ENCODE measurements around the gene FAM184A. TPM values are rescaled to one million over a fixed set of nuclear protein-coding genes. Genes with fewer than 3 reads are reported as not detected.

The FAM184A gene
- total and polyA plus RNA-seq, 2 of the 8 experiments (the other 6 are each of a cell fraction or from before 2014, with no cell fraction given): 6.3 to 11.3 TPM

DNA sequence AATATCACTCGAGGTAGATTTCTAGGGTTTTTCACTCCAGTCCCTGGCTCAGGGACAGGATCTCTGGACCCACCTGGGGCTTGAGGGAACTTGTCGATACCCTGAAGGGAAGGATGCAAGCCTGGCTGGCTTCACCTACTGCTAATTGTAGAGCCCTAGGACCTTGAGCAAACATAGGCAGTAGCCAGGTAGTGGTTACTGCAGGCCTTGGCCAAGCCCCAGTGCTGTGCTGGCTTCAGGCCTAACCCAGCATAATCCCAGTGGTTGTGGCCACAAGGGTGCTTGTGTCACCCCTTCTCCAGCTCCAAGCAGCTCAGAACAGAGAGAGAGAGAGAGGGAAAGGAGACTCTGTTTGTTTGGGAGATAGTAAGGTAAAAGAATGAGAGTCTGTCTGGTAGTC, 137.7 kb downstream of the FAM184A start:
- no peak overlapping the region for H3K4ac ChIP-seq (replicated peaks; ENCODE audit: insufficient read length, low read depth, low read length)
- no peak overlapping the region for H2BK12ac ChIP-seq (ENCODE audit: low read depth, low read length)
- H4K91ac ChIP-seq (replicated peaks; ENCODE audit: insufficient read length, low read length): no peak overlapping the region
- no peaks in the 10 kb centered on the region for H4K20me1 ChIP-seq (replicated peaks in 1 of 2; ENCODE audit: control insufficient read depth in 1 of 2, insufficient read depth in 2 of 2, low read length in 2 of 2)
- H3K56ac ChIP-seq (replicated peaks; ENCODE audit: insufficient read length, low read depth, low read length): no peak overlapping the region
- H3K27me3 ChIP-seq (replicated peaks in 1 of 4; ENCODE audit: control insufficient read depth in 3 of 4, extremely low read depth in 1 of 4, insufficient read depth in 3 of 4, low read length in 3 of 4): no peaks in the 10 kb centered on the region
- no peak overlapping the region for H3K14ac ChIP-seq (ENCODE audit: insufficient read length)
- ChIA-PET POLR2A (ENCODE audit: partially characterized antibody) (no interaction called here), CTCF (ENCODE audit: partially characterized antibody) (interaction anchor here (0.7 kb wide), 1 partner anchor 189 kb away, joined by 3 read pairs; no protein-coding TSS in a partner anchor)
- 97% methylated on average over 2 of the region's 2 CpGs; no CpG with 5 or more reads in 1 of the 2 experiments for WGBS, 2 experiments (ENCODE audit: extremely low coverage in 1 of 2, insufficient coverage in 1 of 2, insufficient read length in 1 of 2, insufficient replicate concordance in 2 of 2, low coverage in 1 of 2, low lambda C conversion rate in 2 of 2, missing lambda C conversion rate in 1 of 2)
- no peaks in the 10 kb centered on the region; the same call in 1 of the 2 replicates for H3K79me1 ChIP-seq (ENCODE audit: low read depth, low read length)
- FAIRE-seq (no peak), DNase-seq (ENCODE audit: low read depth in 1 of 2, low spot score in 2 of 2) (no peak)
- H4K8ac ChIP-seq (ENCODE audit: extremely low read depth, insufficient read depth, low read length): no peak overlapping the region
- peaks cover 11 to 18% of the 10 kb centered on the region in 2 experiments for H3K9me3 ChIP-seq (ENCODE audit: insufficient read depth in 2 of 2, low read depth in 1 of 2, low read length in 1 of 2)
- H3K79me2 ChIP-seq (ENCODE audit: control insufficient read depth in 1 of 2, insufficient read depth in 2 of 2, low read length in 2 of 2): peaks cover 0 to 22% of the 10 kb centered on the region in 2 experiments; a peak in 2 of 4 replicates
- H3K18ac ChIP-seq (ENCODE audit: extremely low read depth, low read length): no peak overlapping the region
- H3K23me2 ChIP-seq (ENCODE audit: low read depth, low read length): no peaks in the 10 kb centered on the region
- no peak overlapping the region for H2BK20ac ChIP-seq (ENCODE audit: low read length)
- H2AK5ac ChIP-seq (ENCODE audit: low read depth, low read length): no peak overlapping the region
- H3K23ac ChIP-seq (ENCODE audit: insufficient read length): no peak overlapping the region
- no peaks in the 10 kb centered on the region for H3K4me1 ChIP-seq (replicated peaks in 1 of 4; ENCODE audit: control insufficient read depth in 3 of 4, insufficient read depth in 4 of 4, low read length in 3 of 4)
- no peak overlapping the region for H3K9ac ChIP-seq (replicated peaks in 1 of 4; ENCODE audit: extremely low read depth in 1 of 4, low read depth in 3 of 4, low read length in 3 of 4)
- no peaks in the 10 kb centered on the region for H3K36me3 ChIP-seq (ENCODE audit: control insufficient read depth in 2 of 4, insufficient read depth in 4 of 4, low read length in 3 of 4)
- H2BK120ac ChIP-seq (replicated peaks; ENCODE audit: low read depth, low read length): no peak overlapping the region
- H4K5ac ChIP-seq (ENCODE audit: insufficient read length, low read depth, low read length): no peak overlapping the region
- H2AFZ ChIP-seq (ENCODE audit: low read length): no peak overlapping the region
- no peak overlapping the region for H3K4me2 ChIP-seq (ENCODE audit: insufficient read depth in 1 of 2, low read depth in 2 of 2, low read length in 2 of 2)
- H2BK15ac ChIP-seq (ENCODE audit: low read length): no peak overlapping the region
- H3K27ac ChIP-seq (ENCODE audit: low read depth, low read length): no peak overlapping the region
- H3K4me3 ChIP-seq (ENCODE audit: extremely low read depth in 1 of 4, insufficient read depth in 2 of 4, low read depth in 3 of 4, low read length in 4 of 4): no peak overlapping the region
- H2BK5ac ChIP-seq (ENCODE audit: low read depth, low read length): no peak overlapping the region
- TF ChIP-seq, protein P1, sequence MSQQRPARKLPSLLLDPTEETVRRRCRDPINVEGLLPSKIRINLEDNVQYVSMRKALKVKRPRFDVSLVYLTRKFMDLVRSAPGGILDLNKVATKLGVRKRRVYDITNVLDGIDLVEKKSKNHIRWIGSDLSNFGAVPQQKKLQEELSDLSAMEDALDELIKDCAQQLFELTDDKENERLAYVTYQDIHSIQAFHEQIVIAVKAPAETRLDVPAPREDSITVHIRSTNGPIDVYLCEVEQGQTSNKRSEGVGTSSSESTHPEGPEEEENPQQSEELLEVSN (IDR thresholded peaks at IDR 0.05): no peak
- TF ChIP-seq CEBPB (IDR thresholded peaks at IDR 0.05; ENCODE audit: low read depth, low read length) (no peak), RNF2 (IDR thresholded peaks at IDR 0.05; ENCODE audit: borderline replicate concordance, low read depth, low read length, missing control alignments, poor library complexity, severe bottlenecking) (no peak), CHD2 (IDR thresholded peaks at IDR 0.05; ENCODE audit: low read length) (no peak), SP4 (IDR thresholded peaks at IDR 0.05; ENCODE audit: low read length) (no peak), CTBP2 (IDR thresholded peaks at IDR 0.05; ENCODE audit: borderline replicate concordance, insufficient read depth, insufficient read length, low read length) (no peak), BCL11A (IDR thresholded peaks at IDR 0.05; ENCODE audit: low read depth in 2 of 2, low read length in 2 of 2) (no peak), KDM4A (IDR thresholded peaks at IDR 0.05; ENCODE audit: low read depth, low read length, severe bottlenecking) (no peak), RAD21 (IDR thresholded peaks at IDR 0.05 in 1 of 2, conservative IDR thresholded peaks at IDR 0.05 in 1 of 2; ENCODE audit: low read depth in 2 of 2, low read length in 2 of 2) (no peak), HDAC6 (IDR thresholded peaks at IDR 0.05; ENCODE audit: low read depth, low read length) (no peak), JUN (IDR thresholded peaks at IDR 0.05; ENCODE audit: low read depth, low read length) (no peak), RFX5 (IDR thresholded peaks at IDR 0.05; ENCODE audit: borderline replicate concordance, low read depth, low read length) (no peak), SAP30 (IDR thresholded peaks at IDR 0.05; ENCODE audit: insufficient read depth, insufficient replicate concordance, low read length) (no peak)
